Natural killer cell (primary cell): ENCODE results near the gene IFI30. TPM values are rescaled to one million over a fixed set of nuclear protein-coding genes. Genes with fewer than 3 reads are reported as not detected.

ENCODE experiments used
- ATAC-seq, 3 donors: fragments of 150-1000 bp in 2 of 3; fragments of 200-7000 bp in 1 of 3; cut with Tn5 transposase; 1 replicate in 1 of 3; 2 replicates in 2 of 3; pipeline ENCODE4 v1.10.0; 2021; ENCODE audit warnings: mild to moderate bottlenecking in 2 of 3, moderate library complexity in 2 of 3
- DNase-seq, 2 donors: peaks; one replicate each; pipeline versions ENCODE4 v3.0.0 to v3.0.0-alpha.2; 2013 to 2021; ENCODE audit warnings: mixed read lengths in 1 of 2
- H3K27ac ChIP-seq: one replicate; pipeline ENCODE4 v1.5.1; 2013; ENCODE audit warnings: mild to moderate bottlenecking, low read length
- H3K27me3 ChIP-seq: one replicate; pipeline ENCODE4 v1.6.1; 2013; ENCODE audit warnings: low read length; ENCODE audit not compliant: control insufficient read depth, insufficient read depth
- H3K36me3 ChIP-seq: one replicate; pipeline ENCODE4 v1.6.1; 2013; ENCODE audit warnings: low read length; ENCODE audit not compliant: control insufficient read depth, insufficient read depth
- H3K4me1 ChIP-seq: one replicate; pipeline ENCODE4 v1.6.1; 2013; ENCODE audit warnings: low read length; ENCODE audit not compliant: control insufficient read depth, insufficient read depth
- H3K4me3 ChIP-seq: one replicate; pipeline ENCODE4 v1.5.1; 2013; ENCODE audit warnings: low read length
- H3K9me3 ChIP-seq: one replicate; pipeline ENCODE4 v1.6.1; 2013; ENCODE audit warnings: low read length; ENCODE audit not compliant: control insufficient read depth, insufficient read depth
- H3K27ac Mint-ChIP-seq, 2 donors: one replicate each; pipeline ENCODE4 v1.8.0; 2022; ENCODE audit warnings: mild to moderate bottlenecking in 2 of 2, mixed read lengths in 2 of 2, moderate library complexity in 1 of 2
- H3K27me3 Mint-ChIP-seq, 2 donors: one replicate each; pipeline ENCODE4 v1.8.0; 2022; ENCODE audit warnings: low read depth in 2 of 2, mixed read lengths in 2 of 2
- H3K36me3 Mint-ChIP-seq: one replicate; pipeline ENCODE4 v1.8.0; 2022; ENCODE audit warnings: mixed read lengths
- H3K4me1 Mint-ChIP-seq, 2 donors: one replicate each; pipeline ENCODE4 v1.8.0; 2022; ENCODE audit warnings: mixed read lengths in 2 of 2
- H3K4me3 Mint-ChIP-seq: one replicate; pipeline ENCODE4 v1.8.0; 2022; ENCODE audit warnings: mild to moderate bottlenecking, moderate library complexity, mixed read lengths
- H3K9me3 Mint-ChIP-seq, 2 donors: one replicate each; pipeline ENCODE4 v1.8.0; 2022; ENCODE audit warnings: mixed read lengths in 2 of 2
- CTCF ChIP-seq: fragments of 200-600 bp; IDR thresholded peaks from one replicate; pipeline ENCODE4 v1.8.0; 2022; ENCODE audit warnings: antibody characterized with exemption
- WGBS: methylation state at CpG from one replicate; pipeline ENCODE4 v1.1.7; 2013; ENCODE audit warnings: missing lambda C conversion rate; ENCODE audit not compliant: insufficient coverage; 5-methylcytosine and 5-hydroxymethylcytosine counted together
- intact Hi-C: fragments of 100-400 bp; cut with micrococcal nuclease; formaldehyde crosslinking; loops from one replicate; pipeline ENCODE4 v1.14.2; 2022
- total RNA-seq, 4 donors: library from RNA; stranded (reverse); fragments of 120-200 nt in 1 of 4; gene quantifications; one replicate each; pipeline versions ENCODE4 v1.2.3 to v1.2.4, GENCODE V29; 2013 to 2022

Gene IFI30
- total RNA-seq, 3 donors from 2014 or later (not counting 1 experiment from before 2014, with no cell fraction given), result 38.2 to 109 (median 89.5) TPM

- peaks cover 3% of the 10 kb centered on the region for H3K36me3 ChIP-seq
Observed at GRCh38 chr19:18198374-18198773, 24.8 kb downstream of the IFI30 start.

DNA sequence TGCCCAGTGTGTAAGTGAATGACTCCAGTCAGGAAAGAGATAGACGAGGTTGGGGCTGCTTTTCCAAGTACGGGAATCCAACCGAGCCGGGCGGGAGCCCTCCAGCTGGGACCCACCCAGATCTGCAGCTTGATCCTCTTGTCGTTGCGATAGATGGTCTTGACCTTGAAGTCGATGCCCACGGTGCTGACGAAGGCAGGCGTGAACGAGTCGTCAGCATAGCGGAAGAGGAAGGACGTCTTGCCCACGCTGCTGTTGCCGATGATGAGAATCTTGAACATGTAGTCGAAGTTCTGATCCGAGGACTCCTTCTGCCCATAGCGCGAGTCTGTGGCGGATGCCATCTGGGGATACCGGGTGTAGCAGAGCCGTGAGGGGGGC is 28.8 kb downstream of the IFI30 start:
- H3K36me3 Mint-ChIP-seq, result no peaks in the 10 kb centered on the region
- no peaks in the 10 kb centered on the region for H3K9me3 Mint-ChIP-seq
- Histone ChIP-seq H3K4me3 (no peak overlapping the region), H3K27ac (no peak overlapping the region), H3K36me3 (no peaks in the 10 kb centered on the region), H3K27me3 (no peaks in the 10 kb centered on the region), H3K4me1 (peaks cover 27% of the 10 kb centered on the region), H3K9me3 (no peaks in the 10 kb centered on the region)
- H3K4me1 Mint-ChIP-seq, result peaks cover 23 to 32% of the 10 kb centered on the region in 2 donors
- intact Hi-C loops, result no loop called here
- peak overlapping the region in 1 of 2 donors; percentile 53 for H3K27ac Mint-ChIP-seq
- 91% methylated on average over 24 of the region's 24 CpGs for WGBS
- peaks cover 0 to 2% of the 10 kb centered on the region in 2 donors for H3K27me3 Mint-ChIP-seq
- no peak for TF ChIP-seq CTCF
- H3K4me3 Mint-ChIP-seq, result peak overlapping the region; percentile 79
- ATAC-seq, result no peak
- no peak for DNase-seq

More at GRCh38 chr19:18198374-18198773, 24.8 kb downstream of the IFI30 start:
- H3K9me3 ChIP-seq, result no peaks in the 10 kb centered on the region
- H3K9me3 Mint-ChIP-seq, result no peaks in the 10 kb centered on the region
- no peaks in the 10 kb centered on the region for H3K36me3 Mint-ChIP-seq
- H3K4me1 ChIP-seq, result peaks cover 28% of the 10 kb centered on the region
- WGBS, result 96% methylated on average over 6 of the region's 6 CpGs
- peaks cover 24 to 33% of the 10 kb centered on the region in 2 donors for H3K4me1 Mint-ChIP-seq
- H3K4me3 Mint-ChIP-seq, result no peak overlapping the region
- H3K27me3 Mint-ChIP-seq, result no peaks in the 10 kb centered on the region
- no peak for DNase-seq
- intact Hi-C loops, result no loop called here
- no peak for ATAC-seq
- no peak for TF ChIP-seq CTCF
- H3K4me3 ChIP-seq, result no peak overlapping the region
- H3K27me3 ChIP-seq, result no peaks in the 10 kb centered on the region
- H3K27ac Mint-ChIP-seq, result no peak overlapping the region
- H3K27ac ChIP-seq, result no peak overlapping the region

DNA sequence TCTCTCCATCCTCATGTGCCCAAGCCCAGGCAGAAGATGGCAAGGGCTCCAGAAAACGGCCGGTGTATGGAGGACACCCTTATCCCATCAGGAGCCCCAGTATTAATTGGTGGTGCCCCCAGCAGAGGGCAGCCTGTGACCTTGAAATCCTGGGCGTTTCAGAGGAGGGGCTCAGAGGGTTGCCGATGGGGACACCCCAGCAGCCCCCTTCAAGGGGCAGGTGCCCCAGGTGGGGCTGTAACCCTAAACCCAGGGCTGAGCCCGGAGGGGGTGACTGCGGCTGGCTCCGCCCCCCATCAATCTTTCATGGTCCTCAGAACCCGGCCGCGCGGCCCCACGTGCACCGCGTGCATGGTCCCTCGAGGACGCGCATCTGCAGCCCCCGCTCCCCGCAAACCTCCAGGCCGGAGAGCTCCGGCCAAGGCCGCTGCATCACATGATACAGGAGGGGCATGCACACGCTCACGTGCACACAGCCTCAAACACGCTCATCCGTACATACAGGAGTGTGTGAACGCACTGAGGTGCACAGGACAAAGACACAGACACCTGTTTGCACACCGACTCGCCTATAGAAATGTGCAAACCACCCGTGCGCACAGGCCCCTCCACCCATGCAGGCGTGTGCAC is 29.3 kb downstream of the IFI30 start:
- H3K27me3 ChIP-seq, result no peaks in the 10 kb centered on the region
- intact Hi-C loops, result no loop called here
- H3K4me3 Mint-ChIP-seq, result peak overlapping the region; percentile 97

More for the DNA sequence above, 29.3 kb downstream of the IFI30 start:
- no peak for TF ChIP-seq CTCF
- Histone ChIP-seq H3K27ac (no peak overlapping the region), H3K36me3 (no peaks in the 10 kb centered on the region), H3K4me1 (peaks cover 27% of the 10 kb centered on the region), H3K4me3 (peak overlapping the region; percentile 79), H3K9me3 (no peaks in the 10 kb centered on the region)
- ATAC-seq (no peak), DNase-seq (peak; percentile 24 to 54)
- no peaks in the 10 kb centered on the region for H3K36me3 Mint-ChIP-seq
- H3K4me1 Mint-ChIP-seq, result peaks cover 23 to 32% of the 10 kb centered on the region in 2 donors
- WGBS, result 4% methylated on average over 32 of the region's 32 CpGs
- H3K27me3 Mint-ChIP-seq, result peaks cover 0 to 3% of the 10 kb centered on the region in 2 donors
- peak overlapping the region; percentile 92 to 96 for H3K27ac Mint-ChIP-seq
- H3K9me3 Mint-ChIP-seq, result no peaks in the 10 kb centered on the region
